Measurements from ENCODE around the gene DPH3. TPM values are rescaled to one million over a fixed set of nuclear protein-coding genes. Genes with fewer than 3 reads are reported as not detected.

DPH3 gene
- total RNA-seq, 1 donor: 33.4 TPM

DNA sequence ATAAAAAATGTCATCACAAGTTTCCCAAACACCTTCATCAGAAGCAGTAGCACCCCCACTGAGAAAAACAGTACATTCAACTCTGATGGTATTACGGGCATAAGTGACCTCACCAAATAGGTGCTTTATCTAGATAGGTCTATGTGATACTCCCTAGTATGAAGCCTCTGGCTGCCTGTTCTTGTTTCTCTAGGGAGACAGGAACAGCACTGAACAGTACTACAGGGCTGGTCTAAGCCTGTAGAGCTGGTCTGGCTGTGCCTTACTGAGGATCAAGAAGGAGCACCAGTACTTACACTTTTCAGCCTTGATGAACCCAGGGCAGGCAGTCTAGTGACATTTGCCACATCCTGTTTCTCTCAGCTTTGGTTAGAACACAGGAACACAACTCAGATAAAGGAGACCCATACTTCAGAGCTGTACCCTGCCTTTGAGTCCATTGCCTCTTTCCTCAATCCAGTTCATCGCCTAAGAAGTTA is 36.2 kb upstream of the DPH3 start:
- TF ChIP-seq, protein P1, sequence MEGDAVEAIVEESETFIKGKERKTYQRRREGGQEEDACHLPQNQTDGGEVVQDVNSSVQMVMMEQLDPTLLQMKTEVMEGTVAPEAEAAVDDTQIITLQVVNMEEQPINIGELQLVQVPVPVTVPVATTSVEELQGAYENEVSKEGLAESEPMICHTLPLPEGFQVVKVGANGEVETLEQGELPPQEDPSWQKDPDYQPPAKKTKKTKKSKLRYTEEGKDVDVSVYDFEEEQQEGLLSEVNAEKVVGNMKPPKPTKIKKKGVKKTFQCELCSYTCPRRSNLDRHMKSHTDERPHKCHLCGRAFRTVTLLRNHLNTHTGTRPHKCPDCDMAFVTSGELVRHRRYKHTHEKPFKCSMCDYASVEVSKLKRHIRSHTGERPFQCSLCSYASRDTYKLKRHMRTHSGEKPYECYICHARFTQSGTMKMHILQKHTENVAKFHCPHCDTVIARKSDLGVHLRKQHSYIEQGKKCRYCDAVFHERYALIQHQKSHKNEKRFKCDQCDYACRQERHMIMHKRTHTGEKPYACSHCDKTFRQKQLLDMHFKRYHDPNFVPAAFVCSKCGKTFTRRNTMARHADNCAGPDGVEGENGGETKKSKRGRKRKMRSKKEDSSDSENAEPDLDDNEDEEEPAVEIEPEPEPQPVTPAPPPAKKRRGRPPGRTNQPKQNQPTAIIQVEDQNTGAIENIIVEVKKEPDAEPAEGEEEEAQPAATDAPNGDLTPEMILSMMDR (IDR thresholded peaks at IDR 0.05; ENCODE audit: insufficient read depth, low read length): no peak
- no peak overlapping the region for H3K4me3 ChIP-seq (ENCODE audit: low read depth, low read length)
- no peak for DNase-seq (ENCODE audit: low read depth)

DNA sequence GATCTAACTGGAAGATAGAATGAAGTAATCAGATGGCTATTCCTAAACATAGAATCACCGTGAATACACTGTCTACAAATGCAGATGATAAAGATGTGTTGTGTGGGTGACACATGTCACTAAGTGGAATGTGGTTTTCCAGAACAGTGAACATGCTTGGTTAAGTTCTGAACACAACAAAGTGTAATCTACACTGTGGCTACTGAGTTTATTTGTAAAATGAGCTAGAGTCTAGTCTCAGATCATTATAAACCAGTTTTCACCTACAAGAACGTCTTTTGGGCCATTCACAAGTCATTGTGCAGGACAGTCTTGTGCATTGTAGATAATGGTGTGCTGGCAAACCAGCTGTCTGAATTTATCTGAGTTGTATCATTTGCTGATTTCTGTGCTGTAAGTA is 35.6 kb upstream of the DPH3 start:
- no peak for DNase-seq (ENCODE audit: low read depth)
- TF ChIP-seq, protein P1 (IDR thresholded peaks at IDR 0.05; ENCODE audit: insufficient read depth, low read length): no peak
- no peak overlapping the region for H3K4me3 ChIP-seq (ENCODE audit: low read depth, low read length)

DNA sequence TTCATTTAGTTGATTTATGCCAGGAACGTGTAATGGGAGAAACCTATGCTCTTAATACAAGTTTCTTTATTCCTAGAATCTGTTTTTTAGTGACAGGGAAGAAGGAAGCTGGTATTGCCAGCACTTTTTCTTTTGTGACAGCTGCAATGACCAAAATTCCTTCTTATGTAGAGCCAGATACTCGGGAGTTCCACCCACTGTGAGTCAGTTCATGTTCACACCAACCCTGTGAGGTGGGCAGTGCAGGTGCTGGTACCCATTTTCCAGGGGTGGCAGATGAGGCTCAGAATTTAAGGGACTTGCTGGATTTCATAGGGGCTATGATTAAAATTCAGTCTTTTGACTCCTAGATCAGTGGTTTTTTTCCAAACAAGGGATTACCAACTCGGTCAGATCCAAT is 35.0 kb upstream of the DPH3 start:
- TF ChIP-seq, protein P1 (IDR thresholded peaks at IDR 0.05; ENCODE audit: insufficient read depth, low read length): no peak
- no peak for DNase-seq (ENCODE audit: low read depth)
- H3K4me3 ChIP-seq (ENCODE audit: low read depth, low read length): no peak overlapping the region

DNA sequence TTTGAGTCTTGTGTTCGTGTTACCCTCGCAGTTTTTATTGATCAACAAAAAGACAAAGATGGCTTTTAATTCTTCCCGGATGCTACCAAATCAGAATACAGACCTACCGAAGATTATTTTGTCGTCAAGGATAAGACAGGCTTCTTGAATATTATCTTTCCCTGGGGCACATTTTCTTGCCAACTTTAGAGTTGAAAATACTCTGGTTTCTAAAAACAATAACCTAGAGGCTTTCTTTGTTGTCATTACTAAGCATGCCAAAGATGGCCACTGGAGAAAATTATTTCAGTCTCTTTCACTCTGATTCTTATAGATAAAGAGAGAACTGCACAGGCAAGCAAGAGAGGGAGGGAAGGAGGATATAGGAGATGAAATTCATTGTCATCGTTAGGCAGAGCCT is 34.1 kb upstream of the DPH3 start:
- TF ChIP-seq, protein P1 (IDR thresholded peaks at IDR 0.05; ENCODE audit: insufficient read depth, low read length): no peak
- H3K4me3 ChIP-seq (ENCODE audit: low read depth, low read length): no peak overlapping the region
- peak; percentile 45 for DNase-seq (ENCODE audit: low read depth)

DNA sequence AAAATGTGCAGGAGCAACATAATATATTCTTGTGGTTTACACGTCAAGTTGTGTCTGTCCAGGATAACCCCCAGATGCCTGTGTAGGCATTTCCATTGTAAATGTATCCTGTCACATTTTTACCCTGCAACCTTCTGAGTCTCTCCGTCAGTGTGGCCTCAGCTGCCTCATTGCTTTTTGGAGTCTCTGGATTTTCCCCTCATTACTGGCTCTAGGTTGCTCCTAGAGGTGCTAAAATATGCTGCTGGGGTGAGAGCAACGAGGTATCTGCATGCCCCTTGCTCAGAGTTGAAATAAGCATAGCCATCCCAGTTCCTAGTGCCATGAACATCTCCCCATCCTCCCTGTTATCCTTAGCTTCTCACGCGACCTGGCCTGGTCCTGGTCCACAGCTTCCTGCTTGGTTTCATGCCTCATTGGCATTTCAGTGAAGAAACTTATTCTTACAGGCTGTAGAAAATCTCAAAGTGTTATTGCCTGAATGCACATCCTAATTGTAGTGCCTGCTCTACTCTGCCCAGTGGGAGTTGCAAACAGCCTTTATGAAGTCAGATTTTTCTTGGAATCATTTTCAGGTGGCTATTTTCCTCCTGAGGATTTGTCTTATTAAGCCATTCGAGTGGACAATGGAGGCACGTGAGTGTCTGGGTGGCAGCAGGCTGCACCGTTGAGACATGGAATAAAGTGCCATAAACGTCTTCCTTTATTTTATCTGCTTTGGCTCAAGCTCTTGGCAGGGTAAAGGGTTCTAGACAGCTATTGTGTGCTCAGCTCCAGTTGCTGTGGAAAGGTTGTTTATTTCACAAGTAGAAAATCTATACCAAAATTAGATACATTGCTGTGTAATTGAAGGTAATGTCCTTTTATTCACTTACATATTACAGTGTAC is 33.5 kb upstream of the DPH3 start:
- peak; percentile 30 for DNase-seq (ENCODE audit: low read depth)
- H3K4me3 ChIP-seq (ENCODE audit: low read depth, low read length): no peak overlapping the region
- TF ChIP-seq, protein P1 (IDR thresholded peaks at IDR 0.05; ENCODE audit: insufficient read depth, low read length): no peak

DNA sequence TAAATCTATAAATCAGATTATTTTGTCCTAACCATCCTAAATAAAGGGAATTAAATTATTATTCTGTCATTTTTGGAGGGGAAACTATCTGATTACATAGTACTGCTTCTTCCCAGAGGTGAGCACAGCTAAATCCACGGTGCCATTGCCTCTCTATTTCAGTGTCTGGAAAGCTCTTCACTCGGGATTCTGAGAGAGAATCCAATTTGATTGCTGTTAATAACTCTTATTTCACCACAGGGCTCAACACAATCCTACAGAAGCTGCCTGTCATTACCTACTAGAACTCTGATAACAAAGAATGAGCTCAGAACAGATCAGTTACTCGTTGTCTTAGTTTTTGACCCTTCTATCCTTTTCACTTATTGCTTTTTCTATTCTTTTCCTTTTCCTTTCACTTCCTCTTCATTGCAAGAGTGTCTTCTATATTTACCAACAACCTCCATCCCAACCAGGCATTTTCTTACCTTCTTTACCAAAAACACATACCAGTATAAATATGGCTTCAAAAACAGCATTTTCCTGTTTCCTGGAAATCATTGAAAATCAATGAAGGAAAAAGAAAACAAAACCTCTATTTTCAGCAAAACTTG is 30.7 kb upstream of the DPH3 start:
- TF ChIP-seq, protein P1 (IDR thresholded peaks at IDR 0.05; ENCODE audit: insufficient read depth, low read length): no peak
- no peak for DNase-seq (ENCODE audit: low read depth)
- H3K4me3 ChIP-seq (ENCODE audit: low read depth, low read length): no peak overlapping the region
